ENCODE results near the gene TMEM30B.
A peak's percentile ranks its signal among the peaks of the same experiment; 100 is the strongest.

DNA sequence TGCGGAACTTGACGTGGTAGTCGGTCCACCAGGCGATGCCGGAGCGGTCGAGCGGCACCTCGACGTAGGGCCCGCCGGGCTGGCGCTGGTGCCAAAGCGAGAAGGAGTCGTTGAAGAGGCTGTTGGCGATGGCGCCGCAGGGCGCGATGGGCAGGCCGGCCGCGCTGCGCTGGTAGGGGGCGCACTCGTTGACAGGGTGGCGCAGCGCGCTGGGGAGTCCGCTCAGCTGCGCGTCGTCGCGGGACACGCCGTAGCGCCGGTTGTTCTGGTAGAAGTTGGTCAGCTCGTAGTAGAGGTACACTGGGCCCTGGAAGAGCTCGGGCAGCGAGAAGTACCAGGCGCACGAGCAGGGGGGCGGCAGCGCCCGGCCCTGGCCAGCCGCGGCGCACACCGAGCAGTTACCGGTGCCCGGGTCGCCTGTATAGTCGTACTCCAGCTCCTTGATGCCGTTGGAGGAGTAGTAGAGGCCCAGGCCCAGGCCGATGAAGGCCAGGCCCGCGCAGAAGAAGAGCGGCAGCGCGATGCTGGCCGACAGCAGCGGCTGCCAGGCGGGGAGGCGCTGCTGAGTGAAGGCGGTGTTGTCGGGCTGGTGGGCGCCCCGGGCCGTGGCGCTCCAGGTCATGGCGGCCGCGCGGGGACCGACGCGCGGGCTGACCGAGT, 482 bp downstream of the TMEM30B start:
- TF ChIP-seq, protein P1, sequence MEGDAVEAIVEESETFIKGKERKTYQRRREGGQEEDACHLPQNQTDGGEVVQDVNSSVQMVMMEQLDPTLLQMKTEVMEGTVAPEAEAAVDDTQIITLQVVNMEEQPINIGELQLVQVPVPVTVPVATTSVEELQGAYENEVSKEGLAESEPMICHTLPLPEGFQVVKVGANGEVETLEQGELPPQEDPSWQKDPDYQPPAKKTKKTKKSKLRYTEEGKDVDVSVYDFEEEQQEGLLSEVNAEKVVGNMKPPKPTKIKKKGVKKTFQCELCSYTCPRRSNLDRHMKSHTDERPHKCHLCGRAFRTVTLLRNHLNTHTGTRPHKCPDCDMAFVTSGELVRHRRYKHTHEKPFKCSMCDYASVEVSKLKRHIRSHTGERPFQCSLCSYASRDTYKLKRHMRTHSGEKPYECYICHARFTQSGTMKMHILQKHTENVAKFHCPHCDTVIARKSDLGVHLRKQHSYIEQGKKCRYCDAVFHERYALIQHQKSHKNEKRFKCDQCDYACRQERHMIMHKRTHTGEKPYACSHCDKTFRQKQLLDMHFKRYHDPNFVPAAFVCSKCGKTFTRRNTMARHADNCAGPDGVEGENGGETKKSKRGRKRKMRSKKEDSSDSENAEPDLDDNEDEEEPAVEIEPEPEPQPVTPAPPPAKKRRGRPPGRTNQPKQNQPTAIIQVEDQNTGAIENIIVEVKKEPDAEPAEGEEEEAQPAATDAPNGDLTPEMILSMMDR (IDR thresholded peaks at IDR 0.05) = peak; percentile 51 to 73 (median 66)
- TF ChIP-seq POLR2A (IDR thresholded peaks at IDR 0.05) = no peak

Data from prostate gland (tissue), 2 donors.